ENCODE results near the gene EXOC2.

DNA sequence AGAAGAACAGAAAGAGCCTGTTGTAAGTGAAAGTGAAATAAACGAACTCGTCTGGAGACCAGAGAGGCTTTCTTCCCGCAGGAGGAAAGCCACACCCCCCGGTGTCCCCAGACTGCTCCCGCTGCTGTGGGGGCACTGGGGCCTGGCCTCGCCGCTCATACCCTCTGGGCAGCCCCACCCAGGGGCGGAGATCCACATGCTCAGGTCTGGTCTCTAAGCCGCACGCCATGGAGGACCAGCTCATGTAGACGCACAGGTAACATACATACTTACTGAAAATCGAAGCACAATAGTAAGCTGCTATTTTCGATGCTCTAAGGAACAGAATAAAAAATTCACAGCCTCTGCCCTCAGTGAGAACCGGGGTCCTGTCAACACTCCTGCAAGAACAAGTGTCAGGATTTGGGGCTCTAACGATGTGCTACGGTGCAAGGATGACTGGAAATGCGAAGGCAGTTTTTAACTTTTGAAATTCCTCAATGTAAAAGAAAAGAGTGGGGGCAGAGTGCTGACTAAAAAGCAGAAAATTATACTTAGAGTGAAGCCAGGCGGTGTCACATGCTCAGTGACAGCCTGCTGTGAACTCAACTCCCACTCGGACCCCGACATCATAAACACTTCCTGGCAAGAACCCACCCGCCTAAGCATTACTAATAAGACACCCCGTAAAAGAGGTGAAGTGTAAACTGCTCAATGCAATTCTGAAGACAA is 190.9 kb downstream of the EXOC2 start:
- no peak for TF ChIP-seq CTCF (IDR thresholded peaks at IDR 0.05)
- TF ChIP-seq TCF7L2 (IDR thresholded peaks at IDR 0.05; ENCODE audit: low read depth, low read length), result no peak

Data from Panc1 (cell line).